ENCODE data around the gene ZDHHC11B. TPM values are rescaled to one million over a fixed set of nuclear protein-coding genes. Genes with fewer than 3 reads are reported as not detected.

Gene ZDHHC11B
- total RNA-seq, 1 donor from 2014 or later: 14.5 TPM

DNA sequence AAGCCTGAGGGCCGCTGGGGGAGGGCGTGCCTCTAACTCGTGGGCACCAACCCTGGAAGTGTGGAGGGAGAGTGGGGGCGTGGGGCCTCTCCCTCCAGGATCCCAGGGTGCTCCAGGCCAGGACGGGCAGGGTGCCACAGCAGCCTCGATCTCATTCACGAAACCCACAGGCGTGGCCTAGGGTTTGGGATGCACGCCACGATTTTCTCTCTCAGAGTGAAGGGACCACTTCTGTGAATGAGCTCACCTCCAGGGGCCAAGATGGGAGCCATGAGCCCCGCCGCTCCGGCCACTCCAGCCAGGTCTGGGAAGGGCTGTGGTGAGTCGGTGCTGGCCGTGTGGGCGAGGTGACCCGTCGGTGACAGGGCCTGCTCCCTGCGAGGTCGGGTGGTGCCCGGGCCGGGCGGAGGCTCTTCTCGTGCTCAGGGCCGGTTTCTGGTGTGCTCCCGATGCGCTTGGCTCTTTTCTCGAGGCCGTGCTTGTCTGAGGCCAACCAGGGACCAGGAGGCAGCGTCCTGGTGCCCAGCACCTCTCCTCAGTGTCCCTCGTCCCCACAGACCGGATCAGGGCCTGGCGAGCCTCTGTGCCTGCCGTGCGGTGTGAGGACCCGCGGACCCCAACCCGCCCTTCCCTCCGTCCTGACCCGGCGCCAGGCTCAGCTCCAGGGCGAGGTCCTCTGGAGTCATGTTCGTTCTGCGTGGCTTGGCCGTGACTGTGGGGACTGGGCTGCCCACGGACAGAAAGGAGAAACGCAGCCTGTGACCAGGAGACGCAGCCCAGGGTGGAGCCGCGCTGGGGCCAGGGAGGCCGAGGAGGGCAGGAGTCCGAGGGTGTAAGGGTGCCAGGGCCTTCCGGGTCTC lies 122.4 kb downstream of the ZDHHC11B start:
- DNase-seq (ENCODE audit: low spot score): no peak

DNA sequence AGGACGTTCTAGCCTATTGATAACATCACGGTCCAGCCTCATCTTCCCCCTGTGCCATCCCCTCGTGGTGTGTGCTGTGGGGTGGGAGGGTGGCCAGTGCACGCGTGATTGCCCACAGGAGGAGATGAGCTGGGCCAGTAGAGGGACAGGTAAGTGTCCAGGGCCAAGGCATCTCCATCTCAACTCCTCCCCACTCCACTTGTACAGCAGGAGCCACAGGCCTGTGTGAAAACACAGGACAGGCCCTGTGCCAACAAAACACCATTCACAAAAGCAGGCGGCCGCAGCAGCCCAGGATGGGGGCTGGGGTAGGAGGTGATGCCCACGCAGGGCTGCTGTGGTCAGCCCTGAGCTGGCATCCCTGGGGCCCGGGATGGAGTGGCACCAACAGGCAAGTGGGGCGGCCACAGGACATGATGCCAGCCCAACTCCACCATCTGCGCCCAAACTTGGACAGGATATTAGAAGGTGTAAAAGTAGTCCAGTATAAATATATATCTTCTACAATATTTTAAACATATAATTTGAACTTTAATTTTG lies 124.0 kb downstream of the ZDHHC11B start:
- DNase-seq (ENCODE audit: low spot score): no peak

Other genes starting within 250 kb of the ZDHHC11B start
- gene CEP72, start 172.4 kb downstream of the ZDHHC11B start, total RNA-seq: 26.7 TPM
- 9.9 TPM for gene TPPP, start 91.4 kb downstream of the ZDHHC11B start, total RNA-seq
- gene ZDHHC11, start 66.3 kb upstream of the ZDHHC11B start, total RNA-seq: 23.2 TPM
- gene BRD9, start 108.1 kb upstream of the ZDHHC11B start, total RNA-seq: 40.8 TPM
- 0.92 TPM for gene TRIP13, start 108.2 kb upstream of the ZDHHC11B start, total RNA-seq
- 7.6 TPM for gene NKD2, start 224.1 kb upstream of the ZDHHC11B start, total RNA-seq

Data from mucosa of gallbladder (tissue), 1 donor.